Liver (tissue), 9 donors: ENCODE results near the gene UBR7. TPM values are rescaled to one million over a fixed set of nuclear protein-coding genes. Genes with fewer than 3 reads are reported as not detected.

Experiments
- DNase-seq: peaks from one replicate; pipeline ENCODE4 v3.0.0-alpha.2; 2017; ENCODE audit warnings: low spot score
- H3K27ac ChIP-seq, 2 donors: one replicate each; pipeline ENCODE4 v1.7.0; 2013; ENCODE audit warnings: inconsistent platforms in 2 of 2, low read length in 2 of 2, control low read depth in 1 of 2, low read depth in 1 of 2, mild to moderate bottlenecking in 1 of 2
- H3K27me3 ChIP-seq, 4 donors: one replicate each; pipeline versions ENCODE4 v1.6.1 to v1.7.0; 2013; ENCODE audit warnings: low read length in 3 of 4, inconsistent platforms in 1 of 4, mild to moderate bottlenecking in 1 of 4, moderate library complexity in 1 of 4; ENCODE audit not compliant: control insufficient read depth in 4 of 4, insufficient read depth in 4 of 4
- H3K36me3 ChIP-seq, 4 donors: one replicate each; pipeline versions ENCODE4 v1.6.1 to v1.7.0; 2013; ENCODE audit warnings: low read length in 3 of 4, mild to moderate bottlenecking in 3 of 4, low read depth in 1 of 4, moderate library complexity in 1 of 4; ENCODE audit not compliant: control insufficient read depth in 4 of 4, insufficient read depth in 3 of 4
- H3K4me1 ChIP-seq, 4 donors: one replicate each; pipeline versions ENCODE4 v1.6.1 to v1.7.0; 2013; ENCODE audit warnings: low read length in 3 of 4, mild to moderate bottlenecking in 3 of 4, moderate library complexity in 1 of 4; ENCODE audit not compliant: control insufficient read depth in 4 of 4, insufficient read depth in 4 of 4
- H3K4me3 ChIP-seq, 3 donors: one replicate each; pipeline versions ENCODE4 v1.6.1 to v1.7.0; 2013; ENCODE audit warnings: low read length in 3 of 3, control low read depth in 1 of 3, low read depth in 1 of 3, mild to moderate bottlenecking in 1 of 3
- H3K9ac ChIP-seq, 2 donors: one replicate each; pipeline ENCODE4 v1.7.0; 2013; ENCODE audit warnings: low read length in 2 of 2, mild to moderate bottlenecking in 2 of 2, moderate library complexity in 2 of 2, control low read depth in 1 of 2, low read depth in 1 of 2
- H3K9me3 ChIP-seq, 4 donors: one replicate each; pipeline versions ENCODE4 v1.6.1 to v1.7.0; 2013; ENCODE audit warnings: low read length in 3 of 4; ENCODE audit not compliant: control insufficient read depth in 4 of 4
- CTCF ChIP-seq: fragments of 150-350 bp; IDR thresholded peaks from 2 replicates; pipeline ENCODE4 v1.5.1; 2017; ENCODE audit warnings: improper control_type of control experiment, low read depth, low read length; ENCODE audit not compliant: missing input control
- FOXA1 ChIP-seq: IDR thresholded peaks from 2 replicates; pipeline ENCODE4 v1.6.1; 2016; ENCODE audit warnings: antibody characterized with exemption
- FOXA2 ChIP-seq: IDR thresholded peaks from 2 replicates; pipeline ENCODE4 v1.6.1; 2016; ENCODE audit warnings: antibody characterized with exemption
- HNF4G ChIP-seq: IDR thresholded peaks from 2 replicates; pipeline ENCODE4 v1.6.1; 2016; ENCODE audit warnings: antibody characterized with exemption
- JUND ChIP-seq, 2 donors: IDR thresholded peaks; 2 replicates each; pipeline ENCODE4 v1.6.1; 2016; ENCODE audit warnings: antibody characterized with exemption in 2 of 2
- NR2F2 ChIP-seq: IDR thresholded peaks from 2 replicates; pipeline ENCODE4 v1.6.1; 2016; ENCODE audit warnings: antibody characterized with exemption
- RAD21 ChIP-seq, 2 donors: IDR thresholded peaks; 2 replicates each; pipeline ENCODE4 v1.6.1; 2016; ENCODE audit warnings: antibody characterized with exemption in 2 of 2, mild to moderate bottlenecking in 2 of 2
- REST ChIP-seq: IDR thresholded peaks from 2 replicates; pipeline ENCODE4 v1.6.1; 2016; ENCODE audit warnings: antibody characterized with exemption, mild to moderate bottlenecking
- RXRA ChIP-seq, 2 donors: IDR thresholded peaks; 2 replicates each; pipeline ENCODE4 v1.6.1; 2017 to 2018; ENCODE audit warnings: antibody characterized with exemption in 2 of 2, mild to moderate bottlenecking in 1 of 2
- SP1 ChIP-seq: IDR thresholded peaks from 2 replicates; pipeline ENCODE4 v1.6.1; 2018; ENCODE audit warnings: antibody characterized with exemption, mild to moderate bottlenecking
- YY1 ChIP-seq: IDR thresholded peaks from 2 replicates; pipeline ENCODE4 v1.6.1; 2016; ENCODE audit warnings: antibody characterized with exemption, mild to moderate bottlenecking
- ZBTB33 ChIP-seq: IDR thresholded peaks from 2 replicates; pipeline ENCODE4 v1.6.1; 2016; ENCODE audit warnings: antibody characterized with exemption
- WGBS: extraction: QIAGEN DNeasy Blood & Tissue Kit; methylation state at CpG from one replicate; pipeline ENCODE4 v1.1.7; 2013; 5-methylcytosine and 5-hydroxymethylcytosine counted together
- polyA plus RNA-seq, 2 donors: library from polyadenylated mRNA; stranded (reverse) in 1 of 2; unstranded in 1 of 2; fragments of 200-250 nt in 1 of 2; fragments of >200 nt in 1 of 2; fragmentation: Nextera tagmentation in 1 of 2; extraction: Ambion mirVana in 1 of 2; gene quantifications; one replicate each; pipeline versions ENCODE4 v1.2.1 to v1.2.3, GENCODE V29; 2013 to 2015
- total RNA-seq, 2 donors: library from RNA; depleted of rRNA; stranded (reverse); fragments of >200 nt; gene quantifications; one replicate each; pipeline ENCODE4 v1.2.3, GENCODE V29; 2014
- donor health status: healthy.
- donor health status: healthy.
- donor health status: healthy.
- donor health status: healthy.
- donor health status: healthy.

Gene UBR7
- total and polyA plus RNA-seq, 4 donors = 7.0 to 44.5 (median 10.3) TPM

GRCh38 chr14:93214598-93214997, 7.5 kb downstream of the UBR7 start:
- Histone ChIP-seq H3K36me3 (peaks cover 10 to 44% (median 21%) of the 10 kb centered on the region in 4 donors), H3K9me3 (no peaks in the 10 kb centered on the region), H3K27ac (no peak overlapping the region), H3K4me1 (peaks cover 0 to under 1% (median 0%) of the 10 kb centered on the region in 4 donors), H3K27me3 (no peaks in the 10 kb centered on the region), H3K9ac (no peak overlapping the region), H3K4me3 (no peak overlapping the region)
- 84% methylated on average over 2 of the region's 2 CpGs for WGBS
- no peak for TF ChIP-seq RXRA (IDR thresholded peaks at IDR 0.05)
- no peak for TF ChIP-seq HNF4G
- TF ChIP-seq JUND (IDR thresholded peaks at IDR 0.05) = no peak
- TF ChIP-seq RAD21 (IDR thresholded peaks at IDR 0.05) = no peak
- no peak for TF ChIP-seq NR2F2
- no peak for TF ChIP-seq REST
- no peak for DNase-seq

GRCh38 chr14:93219103-93219726, 12.2 kb downstream of the UBR7 start:
- Histone ChIP-seq H3K27me3 (no peaks in the 10 kb centered on the region), H3K27ac (no peak overlapping the region), H3K9ac (no peak overlapping the region), H3K9me3 (no peaks in the 10 kb centered on the region), H3K36me3 (peaks cover 16 to 58% (median 31%) of the 10 kb centered on the region in 4 donors), H3K4me1 (no peaks in the 10 kb centered on the region), H3K4me3 (no peak overlapping the region)
- DNase-seq = no peak
- TF ChIP-seq CTCF (peak; percentile 50), YY1 (no peak), RAD21 (IDR thresholded peaks at IDR 0.05) (peak; percentile 80)
- 48% methylated on average over 3 of the region's 3 CpGs for WGBS

GRCh38 chr14:93220509-93220908, 13.5 kb downstream of the UBR7 start:
- Histone ChIP-seq H3K4me3 (no peak overlapping the region), H3K36me3 (peaks cover 14 to 52% (median 27%) of the 10 kb centered on the region in 4 donors), H3K4me1 (no peaks in the 10 kb centered on the region), H3K9ac (no peak overlapping the region), H3K9me3 (no peaks in the 10 kb centered on the region), H3K27ac (no peak overlapping the region), H3K27me3 (no peaks in the 10 kb centered on the region)
- no peak for DNase-seq
- TF ChIP-seq YY1 (no peak), ZBTB33 (no peak), FOXA2 (no peak), FOXA1 (no peak), CTCF (no peak), SP1 (no peak), JUND (IDR thresholded peaks at IDR 0.05) (no peak)
